DMS114 treated with DMSO at 0.1 percent for 48 hours (cell line): ENCODE results near the gene ASGR2.
"Not testable (repeated sequence)": the region's sequence is repeated elsewhere in the genome, so short reads cannot be mapped to it uniquely, and the experiment has no call there.

Experiments used
- DNase-seq: peaks from one replicate; lab custom pipeline; 2025; ENCODE audit not compliant: unreplicated experiment; lab: John Stamatoyannopoulos, UW

The ASGR2 gene

GRCh38 chr17:7126386-7126785 is 11.8 kb upstream of the ASGR2 start:
- DNase-seq = not testable (repeated sequence)

GRCh38 chr17:7124923-7125322 is 10.3 kb upstream of the ASGR2 start:
- DNase-seq = no peak

GRCh38 chr17:7123844-7124243 is 9.2 kb upstream of the ASGR2 start:
- no peak for DNase-seq

- DNase-seq = no peak
Observed at GRCh38 chr17:7122381-7122780, 7.8 kb upstream of the ASGR2 start.

DNA sequence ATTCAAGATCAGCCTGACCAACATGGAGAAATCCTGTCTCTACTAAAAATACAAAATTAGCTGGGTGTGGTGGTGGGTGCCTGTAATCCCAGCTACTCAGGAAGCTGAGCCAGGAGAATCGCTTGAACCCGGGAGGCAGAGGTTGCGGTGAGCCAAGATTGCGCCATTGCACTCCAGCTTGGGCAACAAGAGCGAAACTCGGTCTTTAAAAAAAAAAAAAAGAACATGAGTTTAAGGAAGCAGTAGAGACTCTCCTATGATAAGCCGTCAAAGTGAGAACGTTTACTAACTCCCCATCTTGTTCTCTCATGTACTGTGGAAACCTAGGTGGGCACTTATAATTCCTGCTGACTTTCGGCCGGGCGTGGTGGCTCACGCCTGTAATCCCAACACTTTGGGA is 6.0 kb upstream of the ASGR2 start:
- DNase-seq = not testable (repeated sequence)

GRCh38 chr17:7120123-7120522 is 5.5 kb upstream of the ASGR2 start:
- no peak for DNase-seq

DNA sequence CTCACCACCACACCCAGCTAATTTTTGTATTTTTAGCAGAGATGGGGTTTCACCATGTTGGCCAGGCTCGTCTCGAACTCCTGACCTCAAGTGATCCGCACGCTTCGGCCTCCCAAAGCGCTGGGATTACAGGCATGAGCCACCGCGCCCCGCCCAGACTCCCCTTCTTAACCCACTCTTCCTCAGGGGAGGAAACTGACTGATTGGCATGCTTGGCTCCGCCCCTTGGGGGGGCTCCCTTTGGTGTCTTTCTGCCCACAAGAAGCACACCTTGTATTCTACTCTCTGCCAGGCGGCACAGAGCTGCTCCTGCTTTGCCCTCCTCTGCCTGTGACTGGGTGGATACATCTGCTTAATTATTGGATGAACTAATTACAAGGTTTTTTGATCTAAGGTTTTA is 4.7 kb upstream of the ASGR2 start:
- no peak for DNase-seq

GRCh38 chr17:7114875-7115614 is 423 bp upstream of the ASGR2 start:
- no peak for DNase-seq

DNA sequence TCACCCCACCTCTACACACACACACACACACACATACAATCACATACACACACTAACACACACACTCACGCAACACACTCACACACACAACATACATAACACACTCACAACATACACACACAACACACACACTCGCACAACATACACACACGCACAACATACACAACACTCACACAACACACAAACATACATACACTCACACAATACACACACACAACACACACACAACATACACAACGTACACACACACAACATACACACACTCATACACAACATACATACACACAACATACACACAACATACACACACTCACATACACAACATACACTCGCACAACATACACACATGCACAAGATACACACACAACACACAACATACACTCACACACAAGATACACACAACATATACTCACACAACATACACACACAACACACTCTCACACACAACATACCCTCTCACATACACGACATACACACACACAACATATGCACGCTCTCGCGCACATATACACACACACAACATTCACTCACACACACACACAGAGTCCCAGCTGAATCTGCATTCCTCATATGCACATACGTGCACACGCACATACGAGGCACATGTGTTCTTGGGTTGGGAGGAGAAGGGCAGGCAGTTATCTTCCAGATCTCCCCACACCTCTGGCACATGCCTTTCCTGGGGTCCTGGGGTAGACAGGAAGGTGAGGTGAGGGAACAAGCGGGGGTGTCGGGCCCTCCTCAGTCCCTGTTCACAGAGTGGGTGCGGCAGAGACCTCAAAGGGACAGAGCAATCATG is 1.1 kb downstream of the ASGR2 start:
- no peak for DNase-seq

DNA sequence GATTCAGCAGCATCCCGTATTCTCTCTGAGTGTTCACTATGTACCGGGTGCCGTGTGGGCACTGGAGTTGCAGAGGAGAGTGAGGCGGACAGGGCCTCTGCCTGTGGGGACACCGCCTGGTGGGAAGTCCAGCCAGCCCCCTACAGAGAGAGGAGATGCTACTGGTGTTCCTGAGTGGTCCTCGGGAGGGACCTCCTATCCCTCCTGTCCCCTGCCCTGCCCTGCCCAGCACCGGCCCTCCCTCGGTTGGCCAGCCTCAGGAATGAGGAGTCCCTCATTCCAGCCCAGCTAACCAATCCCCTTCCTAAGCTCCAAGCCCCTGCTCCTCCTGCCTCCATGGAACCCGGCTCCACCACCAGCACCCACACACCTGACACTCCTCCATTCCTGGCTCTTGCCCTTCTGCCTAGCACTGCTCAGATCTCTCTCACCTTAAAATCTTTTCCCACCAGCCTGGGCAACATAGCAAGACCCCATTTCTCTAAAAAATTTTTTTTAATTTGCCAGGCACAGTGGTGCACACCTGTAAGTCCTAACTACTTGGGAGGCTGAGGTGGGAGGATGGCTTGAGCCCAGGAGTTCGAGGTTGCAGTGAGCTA is 2.0 kb downstream of the ASGR2 start:
- DNase-seq = no peak

DNA sequence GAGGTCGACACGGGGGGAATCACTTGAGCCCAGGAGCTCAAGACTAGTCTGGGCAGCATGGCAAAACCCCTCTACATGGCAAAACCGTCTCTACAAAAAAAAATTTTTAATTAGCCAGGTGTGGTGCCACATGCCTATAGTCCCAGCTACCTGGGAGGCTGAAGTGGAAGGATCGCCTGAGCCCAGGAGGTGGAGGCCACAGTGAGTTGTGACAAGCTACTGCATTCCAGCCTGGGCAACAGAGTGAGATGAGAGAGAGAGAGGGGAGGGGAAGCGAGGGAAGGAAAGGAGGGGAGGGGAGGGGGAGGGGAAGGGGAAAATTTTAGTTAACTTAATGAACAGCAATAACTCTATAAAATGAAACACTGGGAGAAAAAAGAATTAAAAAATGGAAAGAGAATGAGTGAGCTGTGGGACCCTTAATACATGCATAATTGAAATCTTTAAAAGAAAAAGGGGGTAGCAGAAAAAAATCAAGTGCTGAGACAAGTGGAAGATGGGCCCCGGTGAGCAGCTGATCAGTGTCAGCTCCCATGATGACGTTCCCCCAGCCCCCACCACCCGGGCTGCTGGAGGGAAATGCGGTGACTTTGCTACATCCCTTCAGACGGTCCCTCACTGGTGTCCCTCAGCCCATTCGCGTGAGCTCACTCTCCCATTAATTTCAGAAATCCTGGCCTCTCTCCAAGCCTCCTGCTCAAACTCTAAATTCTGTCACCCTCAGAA is 2.7 kb downstream of the ASGR2 start:
- DNase-seq = no peak

DNA sequence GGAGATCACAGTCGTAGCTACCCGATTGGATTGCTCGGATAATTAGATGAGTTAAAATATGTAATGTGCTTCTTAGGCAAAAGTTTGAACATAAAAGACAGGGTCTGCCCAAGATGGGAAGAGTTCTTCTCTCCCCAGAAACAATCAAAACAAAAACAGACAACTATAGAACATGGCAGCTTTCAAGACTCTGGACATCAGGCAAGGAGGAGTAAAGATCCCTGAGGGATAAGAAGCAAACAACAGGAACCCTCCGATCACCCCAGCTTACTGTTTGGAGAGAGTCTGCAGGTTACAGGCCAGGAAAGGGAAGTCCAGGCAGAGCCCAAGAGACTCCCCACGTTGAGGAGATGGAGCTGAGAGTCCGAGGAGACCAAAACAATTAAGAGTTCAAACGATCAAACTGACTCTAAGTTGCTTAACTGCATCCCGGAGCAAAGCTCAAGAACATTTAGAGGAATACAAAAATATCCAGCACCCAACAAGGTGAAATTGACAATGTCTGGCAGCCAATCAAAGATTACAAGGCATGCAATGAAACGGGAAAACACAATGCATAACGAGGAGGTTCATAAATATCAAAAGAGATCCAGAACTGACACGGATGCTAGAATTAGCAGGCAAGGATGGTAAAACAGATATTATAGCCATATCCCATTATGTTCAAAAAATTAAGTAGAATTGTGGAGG is 3.9 kb downstream of the ASGR2 start:
- no peak for DNase-seq

DNA sequence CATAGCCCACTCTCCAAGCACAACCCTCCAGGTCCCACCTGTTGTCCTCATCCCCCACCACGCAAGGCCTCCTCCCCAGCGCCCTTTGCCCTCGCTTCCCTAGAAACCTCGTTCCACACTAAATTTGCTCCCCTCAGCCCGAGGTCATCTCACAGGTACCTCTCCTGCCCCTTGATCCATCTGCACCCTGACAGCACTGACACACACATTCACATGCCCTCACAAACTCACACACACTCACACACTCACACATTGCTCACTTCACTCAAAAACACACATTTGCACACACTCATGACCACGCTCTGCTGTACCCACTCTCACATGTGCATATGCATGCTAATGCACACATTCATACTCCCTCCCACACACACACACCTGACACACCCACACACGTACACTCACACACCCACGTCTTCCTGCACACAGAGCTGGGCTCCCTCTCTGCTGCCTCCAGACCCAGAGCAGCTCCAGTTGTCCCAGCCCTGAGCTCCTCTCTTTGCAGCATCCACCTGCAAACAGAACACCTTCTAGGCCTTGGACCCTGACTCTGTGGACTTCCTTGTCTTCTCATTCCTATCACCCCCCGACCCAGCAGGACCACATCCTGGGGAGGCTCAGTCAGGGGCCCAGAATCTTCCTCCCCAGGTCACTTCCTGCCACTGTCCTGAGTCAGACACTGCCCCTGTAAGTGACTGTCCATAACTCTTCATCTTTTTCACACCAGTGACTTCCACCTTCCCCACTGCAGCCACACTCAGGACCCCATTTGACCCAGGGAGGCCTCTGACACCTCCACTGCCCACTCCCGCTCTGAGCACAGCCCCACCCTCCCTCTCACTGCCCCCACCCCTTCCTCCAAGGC is 4.9 kb downstream of the ASGR2 start:
- no peak for DNase-seq

DNA sequence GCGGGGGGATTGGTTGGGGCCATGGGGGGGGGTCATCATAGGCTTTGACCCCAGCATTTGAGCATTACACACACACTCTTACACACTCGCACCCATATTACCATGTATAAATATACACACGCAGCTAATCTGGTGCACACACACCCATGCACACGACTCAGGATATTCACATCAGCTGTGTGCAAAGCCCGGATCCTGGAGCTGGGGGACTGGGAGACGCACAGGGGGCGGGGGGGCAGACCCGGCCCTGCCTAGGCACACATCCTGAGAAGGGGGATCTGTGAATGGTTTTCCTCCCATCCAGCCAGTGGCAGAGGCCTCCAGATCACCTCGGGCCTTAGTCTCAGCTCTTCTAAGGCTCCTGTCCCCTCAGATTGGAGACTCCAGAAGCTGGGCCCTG is 5.6 kb downstream of the ASGR2 start:
- no peak for DNase-seq

DNA sequence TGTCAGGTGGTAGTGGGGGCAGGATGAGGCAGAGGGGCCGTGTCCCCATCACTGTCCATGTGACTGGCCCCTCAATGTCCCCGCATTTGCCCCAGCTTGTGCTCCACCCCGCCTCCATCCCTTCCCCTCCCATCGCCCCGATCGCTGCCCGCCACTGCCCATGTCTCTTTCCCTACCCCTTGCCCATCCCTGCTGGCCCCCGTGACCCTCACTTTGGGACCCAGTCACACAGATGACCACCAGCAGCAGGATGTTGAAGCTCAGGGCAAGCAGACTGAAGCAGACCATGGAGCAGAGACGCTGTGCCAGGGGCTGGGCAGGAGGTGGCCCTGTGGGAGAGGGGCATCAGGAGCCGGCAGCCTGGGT is 6.1 kb downstream of the ASGR2 start:
- no peak for DNase-seq

- no peak for DNase-seq
Observed at GRCh38 chr17:7107795-7108559, 6.6 kb downstream of the ASGR2 start.

DNA sequence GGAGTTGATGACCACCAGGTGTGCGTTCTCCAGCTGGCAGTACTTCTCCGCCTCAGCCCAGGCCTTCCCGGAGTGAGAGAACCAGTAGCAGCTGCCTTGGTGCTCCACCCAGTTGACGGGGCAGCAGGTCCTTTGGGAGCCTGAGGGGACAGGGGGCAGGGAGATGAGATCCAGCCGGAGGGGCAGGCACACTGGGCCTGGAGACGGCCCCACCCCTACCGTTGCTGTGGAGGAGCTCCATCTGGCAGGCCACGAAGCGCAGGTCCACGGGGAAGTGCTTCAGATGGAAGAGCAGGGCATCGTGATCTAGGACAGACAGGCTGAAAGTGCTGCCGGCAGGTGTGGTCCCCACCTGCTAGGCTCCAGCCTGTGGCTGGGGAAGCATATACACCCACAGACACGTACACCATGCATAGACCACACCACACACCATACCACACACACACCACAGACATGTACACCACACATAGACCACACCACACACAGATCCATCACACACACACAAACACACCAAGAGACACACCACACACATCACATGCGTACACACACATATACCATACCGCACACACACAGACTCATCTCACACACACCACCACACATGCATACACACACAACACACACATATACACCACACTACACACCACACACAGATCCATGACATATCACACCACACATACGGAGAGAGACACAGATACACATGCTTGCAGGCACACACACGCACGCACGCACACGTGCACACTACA is 7.4 kb downstream of the ASGR2 start:
- DNase-seq = no peak

DNA sequence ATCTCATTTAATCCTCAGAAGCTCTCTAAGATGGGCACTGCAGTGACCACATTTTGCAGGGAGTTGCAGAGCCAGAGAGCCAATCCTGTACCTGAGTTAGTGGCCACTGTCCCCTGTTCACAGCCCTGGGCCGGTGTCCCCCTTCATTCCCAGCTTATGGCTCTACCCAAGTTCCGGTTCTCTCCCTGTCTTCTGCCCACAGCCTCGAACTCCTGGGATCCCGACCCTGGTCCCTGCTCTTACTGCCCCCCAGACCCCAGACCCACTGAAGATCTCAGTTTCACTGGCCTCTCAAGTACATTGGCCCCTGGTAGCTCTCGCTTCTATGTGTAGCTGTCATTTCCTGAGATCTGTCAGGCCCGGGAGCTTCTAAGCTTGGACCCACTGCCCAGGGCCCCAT is 12.2 kb downstream of the ASGR2 start:
- no peak for DNase-seq

GRCh38 chr17:7101531-7101930 is 13.1 kb downstream of the ASGR2 start:
- DNase-seq = no peak
